Stimulated activated naive CD8-positive, alpha-beta T cell treated with anti-CD3 and anti-CD28 coated beads, Interleukin-15, amount 100 ng/mL, for 72 hours (primary cell): ENCODE results near the gene SCUBE1.

ENCODE experiments used
- ATAC-seq: fragments of 150-1000 bp; cut with Tn5 transposase; 2 replicates; pipeline ENCODE4 v1.10.0; 2021; ENCODE audit warnings: mild to moderate bottlenecking, moderate library complexity
- DNase-seq, 2 donors: peaks; one replicate each; pipeline ENCODE4 v3.0.0; 2021 to 2022
- H3K27ac Mint-ChIP-seq, 2 donors: one replicate each; pipeline ENCODE4 v1.8.0; 2022; ENCODE audit warnings: mild to moderate bottlenecking in 2 of 2, mixed read lengths in 2 of 2, moderate library complexity in 2 of 2
- H3K27me3 Mint-ChIP-seq: one replicate; pipeline ENCODE4 v1.8.0; 2022; ENCODE audit warnings: mixed read lengths
- H3K4me1 Mint-ChIP-seq: one replicate; pipeline ENCODE4 v1.8.0; 2022; ENCODE audit warnings: mild to moderate bottlenecking, mixed read lengths
- H3K4me3 Mint-ChIP-seq, 2 donors: one replicate each; pipeline ENCODE4 v1.8.0; 2022; ENCODE audit warnings: mild to moderate bottlenecking in 2 of 2, mixed read lengths in 2 of 2, moderate library complexity in 1 of 2
- H3K9me3 Mint-ChIP-seq, 2 donors: one replicate each; pipeline ENCODE4 v1.8.0; 2022; ENCODE audit warnings: mixed read lengths in 2 of 2

The SCUBE1 gene

GRCh38 chr22:43179911-43180195, 163.3 kb downstream of the SCUBE1 start:
- H3K9me3 Mint-ChIP-seq, result no peaks in the 10 kb centered on the region
- H3K27me3 Mint-ChIP-seq, result no peaks in the 10 kb centered on the region
- ATAC-seq (no peak), DNase-seq (no peak)
- no peak overlapping the region for H3K4me3 Mint-ChIP-seq
- H3K27ac Mint-ChIP-seq, result no peak overlapping the region
- peaks cover 36% of the 10 kb centered on the region for H3K4me1 Mint-ChIP-seq

GRCh38 chr22:43179146-43179910, 163.8 kb downstream of the SCUBE1 start:
- no peaks in the 10 kb centered on the region for H3K9me3 Mint-ChIP-seq
- DNase-seq (no peak), ATAC-seq (peak; percentile 40)
- H3K4me3 Mint-ChIP-seq, result no peak overlapping the region
- peaks cover 31% of the 10 kb centered on the region for H3K4me1 Mint-ChIP-seq
- H3K27me3 Mint-ChIP-seq, result no peaks in the 10 kb centered on the region
- H3K27ac Mint-ChIP-seq, result no peak overlapping the region

GRCh38 chr22:43177479-43177878, 165.7 kb downstream of the SCUBE1 start:
- no peaks in the 10 kb centered on the region for H3K9me3 Mint-ChIP-seq
- peak overlapping the region in 1 of 2 donors; percentile 19 for H3K27ac Mint-ChIP-seq
- no peak for ATAC-seq
- H3K27me3 Mint-ChIP-seq, result no peaks in the 10 kb centered on the region
- H3K4me1 Mint-ChIP-seq, result peaks cover 15% of the 10 kb centered on the region
- no peak overlapping the region for H3K4me3 Mint-ChIP-seq
- no peak for DNase-seq

- H3K4me3 Mint-ChIP-seq, result no peak overlapping the region
- ATAC-seq (no peak), DNase-seq (no peak)
- H3K27me3 Mint-ChIP-seq, result no peaks in the 10 kb centered on the region
- no peaks in the 10 kb centered on the region for H3K9me3 Mint-ChIP-seq
- H3K27ac Mint-ChIP-seq, result peak overlapping the region in 1 of 2 donors; percentile 59
- H3K4me1 Mint-ChIP-seq, result peaks cover 7% of the 10 kb centered on the region
Measured at GRCh38 chr22:43176090-43176489, 167.1 kb downstream of the SCUBE1 start.

GRCh38 chr22:43174941-43175531, 168.1 kb downstream of the SCUBE1 start:
- ATAC-seq, result no peak
- Mint-ChIP-seq H3K27ac (peak overlapping the region in 1 of 2 donors; percentile 19), H3K4me3 (no peak overlapping the region), H3K9me3 (no peaks in the 10 kb centered on the region), H3K27me3 (no peaks in the 10 kb centered on the region), H3K4me1 (no peaks in the 10 kb centered on the region)
- DNase-seq, result no peak

GRCh38 chr22:43173976-43174720, 169.0 kb downstream of the SCUBE1 start:
- Mint-ChIP-seq H3K4me1 (peaks cover under 1% of the 10 kb centered on the region), H3K27me3 (no peaks in the 10 kb centered on the region), H3K27ac (no peak overlapping the region), H3K9me3 (no peaks in the 10 kb centered on the region), H3K4me3 (no peak overlapping the region)
- DNase-seq (no peak), ATAC-seq (no peak)

- Mint-ChIP-seq H3K27me3 (no peaks in the 10 kb centered on the region), H3K4me3 (no peak overlapping the region), H3K4me1 (peaks cover 6% of the 10 kb centered on the region), H3K9me3 (no peaks in the 10 kb centered on the region), H3K27ac (no peak overlapping the region)
- ATAC-seq, result no peak
- DNase-seq, result no peak
Measured at GRCh38 chr22:43173566-43173965, 169.6 kb downstream of the SCUBE1 start.

- peak overlapping the region in 1 of 2 donors; percentile 48 for H3K27ac Mint-ChIP-seq
- H3K4me3 Mint-ChIP-seq, result no peak overlapping the region
- H3K4me1 Mint-ChIP-seq, result peaks cover 6% of the 10 kb centered on the region
- no peak for DNase-seq
- no peaks in the 10 kb centered on the region for H3K9me3 Mint-ChIP-seq
- no peaks in the 10 kb centered on the region for H3K27me3 Mint-ChIP-seq
- ATAC-seq, result no peak
Measured at GRCh38 chr22:43172191-43172590, 171.0 kb downstream of the SCUBE1 start.

- peak overlapping the region in 1 of 2 donors; percentile 54 for H3K27ac Mint-ChIP-seq
- H3K4me3 Mint-ChIP-seq, result no peak overlapping the region
- ATAC-seq (no peak), DNase-seq (no peak)
- no peaks in the 10 kb centered on the region for H3K9me3 Mint-ChIP-seq
- H3K4me1 Mint-ChIP-seq, result peaks cover 6% of the 10 kb centered on the region
- no peaks in the 10 kb centered on the region for H3K27me3 Mint-ChIP-seq
Measured at GRCh38 chr22:43171607-43172006, 171.6 kb downstream of the SCUBE1 start.

GRCh38 chr22:43171019-43171491, 172.1 kb downstream of the SCUBE1 start:
- peaks cover 6% of the 10 kb centered on the region for H3K4me1 Mint-ChIP-seq
- no peaks in the 10 kb centered on the region for H3K9me3 Mint-ChIP-seq
- no peaks in the 10 kb centered on the region for H3K27me3 Mint-ChIP-seq
- DNase-seq, result no peak
- H3K27ac Mint-ChIP-seq, result peak overlapping the region in 1 of 2 donors; percentile 78
- no peak for ATAC-seq
- no peak overlapping the region for H3K4me3 Mint-ChIP-seq

GRCh38 chr22:43170131-43170480, 173.1 kb downstream of the SCUBE1 start:
- Mint-ChIP-seq H3K9me3 (no peaks in the 10 kb centered on the region), H3K4me1 (peaks cover 6% of the 10 kb centered on the region), H3K4me3 (no peak overlapping the region), H3K27ac (peak overlapping the region in 1 of 2 donors; percentile 42), H3K27me3 (no peaks in the 10 kb centered on the region)
- no peak for DNase-seq
- no peak for ATAC-seq

- Mint-ChIP-seq H3K4me3 (no peak overlapping the region), H3K9me3 (no peaks in the 10 kb centered on the region), H3K27me3 (no peaks in the 10 kb centered on the region), H3K27ac (peak overlapping the region in 1 of 2 donors; percentile 71), H3K4me1 (peaks cover 6% of the 10 kb centered on the region)
- no peak for DNase-seq
- ATAC-seq, result no peak
Measured at GRCh38 chr22:43169310-43170130, 173.7 kb downstream of the SCUBE1 start.

- Mint-ChIP-seq H3K4me1 (peaks cover 6% of the 10 kb centered on the region), H3K4me3 (no peak overlapping the region), H3K27me3 (no peaks in the 10 kb centered on the region), H3K27ac (peak overlapping the region; percentile 10 to 55), H3K9me3 (no peaks in the 10 kb centered on the region)
- DNase-seq (no peak), ATAC-seq (no peak)
Measured at GRCh38 chr22:43168471-43169309, 174.5 kb downstream of the SCUBE1 start.

GRCh38 chr22:43167001-43167589, 176.1 kb downstream of the SCUBE1 start:
- no peaks in the 10 kb centered on the region for H3K27me3 Mint-ChIP-seq
- H3K27ac Mint-ChIP-seq, result peak overlapping the region in 1 of 2 donors; percentile 54
- no peak for DNase-seq
- H3K4me3 Mint-ChIP-seq, result no peak overlapping the region
- peaks cover 6% of the 10 kb centered on the region for H3K4me1 Mint-ChIP-seq
- ATAC-seq, result no peak
- H3K9me3 Mint-ChIP-seq, result no peaks in the 10 kb centered on the region
